Neural cell (in vitro differentiated cells): ENCODE results near the gene TMEM235. TPM values are rescaled to one million over a fixed set of nuclear protein-coding genes. Genes with fewer than 3 reads are reported as not detected.

Experiments used
- H2AFZ ChIP-seq: fragments of 200-600, 300-800 bp; sonication (generic), shearing (Covaris generic); 2 replicates; pipeline ENCODE4 v1.6.0; 2014; ENCODE audit warnings: low read depth, mild to moderate bottlenecking, antibody characterized with exemption, low read length, moderate library complexity
- H3F3A ChIP-seq: fragments of 200-600 bp; shearing (Covaris generic); 2 replicates; pipeline ENCODE4 v1.6.1; 2016; ENCODE audit warnings: mild to moderate bottlenecking, moderate library complexity, mixed read lengths, antibody characterized with exemption, low read length; ENCODE audit not compliant: insufficient read depth, poor library complexity, severe bottlenecking
- H3K27ac ChIP-seq: fragments of 200-600, 300-800 bp; sonication (generic), shearing (Covaris generic); 2 replicates; pipeline ENCODE4 v1.5.1; 2014; ENCODE audit warnings: mild to moderate bottlenecking, low read length, moderate library complexity
- H3K27me3 ChIP-seq: fragments of 300-800, 200-600 bp; sonication (generic), shearing (Covaris generic); 2 replicates; pipeline ENCODE4 v1.6.0; 2014; ENCODE audit warnings: mild to moderate bottlenecking, low read depth, low read length, moderate library complexity; ENCODE audit not compliant: insufficient read depth
- H3K36me3 ChIP-seq: fragments of 300-800, 200-600 bp; sonication (generic), shearing (Covaris generic); 2 replicates; pipeline ENCODE4 v1.5.1; 2014; ENCODE audit warnings: mild to moderate bottlenecking, antibody characterized with exemption, low read length, moderate library complexity; ENCODE audit not compliant: insufficient read depth
- H3K4me2 ChIP-seq: fragments of 300-800, 200-600 bp; sonication (generic), shearing (Covaris generic); 2 replicates; pipeline ENCODE4 v1.6.0; 2014; ENCODE audit warnings: mild to moderate bottlenecking, low read length
- H3K4me3 ChIP-seq: fragments of 300-800, 200-600 bp; sonication (generic), shearing (Covaris generic); 2 replicates; pipeline ENCODE4 v1.5.1; 2014; ENCODE audit warnings: mild to moderate bottlenecking, low read length, moderate library complexity
- H3K79me2 ChIP-seq: fragments of 200-600 bp; shearing (Covaris generic); replicated peaks from 2 replicates; pipeline ENCODE4 v1.6.0; 2014; ENCODE audit warnings: mild to moderate bottlenecking, low read length, moderate library complexity; ENCODE audit not compliant: insufficient read depth
- H3K9ac ChIP-seq: fragments of 300-800, 200-600 bp; sonication (generic), shearing (Covaris generic); 2 replicates; pipeline ENCODE4 v1.6.1; 2016; ENCODE audit warnings: mild to moderate bottlenecking, low read length, mixed read lengths
- H3K9me2 ChIP-seq: fragments of 200-600 bp; shearing (Covaris generic); 2 replicates; pipeline ENCODE4 v1.6.1; 2016; ENCODE audit warnings: mild to moderate bottlenecking, low read length, mixed read lengths; ENCODE audit not compliant: insufficient read depth
- H3K9me3 ChIP-seq: fragments of 200-600, 300-800 bp; sonication (generic), shearing (Covaris generic); 2 replicates; pipeline ENCODE4 v1.6.1; 2016; ENCODE audit warnings: mild to moderate bottlenecking, mixed run types, low read length, moderate library complexity, mixed read lengths
- H4K20me1 ChIP-seq: fragments of 200-600 bp; shearing (Covaris generic); 2 replicates; pipeline ENCODE4 v1.6.1; 2016; ENCODE audit warnings: mild to moderate bottlenecking, mixed run types; ENCODE audit not compliant: insufficient read depth
- EP300 ChIP-seq: fragments of 450-650 bp; conservative IDR thresholded peaks from 2 replicates; pipeline ENCODE4 v1.6.1; 2014; ENCODE audit warnings: antibody characterized with exemption, mild to moderate bottlenecking, moderate library complexity; ENCODE audit not compliant: poor library complexity, severe bottlenecking
- EZH2 ChIP-seq: fragments of 200-600, 300-800 bp; shearing (Covaris generic), sonication (generic); IDR thresholded peaks from 2 replicates; pipeline ENCODE4 v1.6.1; 2014; ENCODE audit warnings: antibody characterized with exemption, low read length, borderline replicate concordance, mild to moderate bottlenecking; ENCODE audit not compliant: insufficient read depth, poor library complexity, severe bottlenecking
- MXI1 ChIP-seq: fragments of 450-650 bp; conservative IDR thresholded peaks from 2 replicates; pipeline ENCODE4 v1.6.1; 2014; ENCODE audit warnings: antibody characterized with exemption, mild to moderate bottlenecking; ENCODE audit not compliant: poor library complexity, severe bottlenecking
- POLR2AphosphoS5 ChIP-seq: IDR thresholded peaks from 2 replicates; pipeline ENCODE4 v1.6.1; 2012
- RAD21 ChIP-seq: fragments of 450-650 bp; conservative IDR thresholded peaks from 2 replicates; pipeline ENCODE4 v1.6.1; 2014; ENCODE audit warnings: antibody characterized with exemption, mild to moderate bottlenecking, moderate library complexity
- SMC3 ChIP-seq: fragments of 450-650 bp; conservative IDR thresholded peaks from 2 replicates; pipeline ENCODE4 v1.6.1; 2014; ENCODE audit warnings: antibody characterized with exemption, mild to moderate bottlenecking, moderate library complexity; ENCODE audit not compliant: poor library complexity
- TAF1 ChIP-seq: IDR thresholded peaks from 2 replicates; pipeline ENCODE4 v1.6.1; 2012; ENCODE audit warnings: low read depth
- polyA plus RNA-seq: library from polyadenylated mRNA; depleted of rRNA; stranded (reverse); fragments of >200 nt; gene quantifications from 2 replicates; pipeline ENCODE4 v1.2.3, GENCODE V29; 2014
- TF ChIP-seq, protein P1 (sequence below): fragments of 450-650 bp; IDR thresholded peaks from 2 replicates; pipeline ENCODE4 v1.5.1; 2014; ENCODE audit warnings: antibody characterized with exemption, mild to moderate bottlenecking, moderate library complexity; ENCODE audit not compliant: poor library complexity, severe bottlenecking
- TF ChIP-seq, protein P2 (sequence below): IDR thresholded peaks from 2 replicates; pipeline ENCODE4 v1.6.1; 2012; ENCODE audit warnings: borderline replicate concordance

TMEM235 gene
- polyA plus RNA-seq, 1 donor from 2014 or later = not detected

DNA sequence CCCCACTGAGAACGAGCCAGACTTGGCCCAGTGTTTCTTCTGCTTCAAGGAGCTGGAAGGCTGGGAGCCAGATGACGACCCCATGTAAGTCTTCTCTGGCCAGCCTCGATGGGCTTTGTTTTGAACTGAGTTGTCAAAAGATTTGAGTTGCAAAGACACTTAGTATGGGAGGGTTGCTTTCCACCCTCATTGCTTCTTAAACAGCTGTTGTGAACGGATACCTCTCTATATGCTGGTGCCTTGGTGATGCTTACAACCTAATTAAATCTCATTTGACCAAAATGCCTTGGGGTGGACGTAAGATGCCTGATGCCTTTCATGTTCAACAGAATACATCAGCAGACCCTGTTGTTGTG is 16.7 kb upstream of the TMEM235 start:
- H3K4me3 ChIP-seq = peak overlapping the region; percentile 77
- H3K79me2 ChIP-seq = peaks cover 13% of the 10 kb centered on the region
- H3K27me3 ChIP-seq = no peaks in the 10 kb centered on the region
- H3K4me2 ChIP-seq = no peak overlapping the region
- H3F3A ChIP-seq = no peaks in the 10 kb centered on the region
- H2AFZ ChIP-seq = no peak overlapping the region
- H3K27ac ChIP-seq = no peak overlapping the region
- TF ChIP-seq, protein P1, sequence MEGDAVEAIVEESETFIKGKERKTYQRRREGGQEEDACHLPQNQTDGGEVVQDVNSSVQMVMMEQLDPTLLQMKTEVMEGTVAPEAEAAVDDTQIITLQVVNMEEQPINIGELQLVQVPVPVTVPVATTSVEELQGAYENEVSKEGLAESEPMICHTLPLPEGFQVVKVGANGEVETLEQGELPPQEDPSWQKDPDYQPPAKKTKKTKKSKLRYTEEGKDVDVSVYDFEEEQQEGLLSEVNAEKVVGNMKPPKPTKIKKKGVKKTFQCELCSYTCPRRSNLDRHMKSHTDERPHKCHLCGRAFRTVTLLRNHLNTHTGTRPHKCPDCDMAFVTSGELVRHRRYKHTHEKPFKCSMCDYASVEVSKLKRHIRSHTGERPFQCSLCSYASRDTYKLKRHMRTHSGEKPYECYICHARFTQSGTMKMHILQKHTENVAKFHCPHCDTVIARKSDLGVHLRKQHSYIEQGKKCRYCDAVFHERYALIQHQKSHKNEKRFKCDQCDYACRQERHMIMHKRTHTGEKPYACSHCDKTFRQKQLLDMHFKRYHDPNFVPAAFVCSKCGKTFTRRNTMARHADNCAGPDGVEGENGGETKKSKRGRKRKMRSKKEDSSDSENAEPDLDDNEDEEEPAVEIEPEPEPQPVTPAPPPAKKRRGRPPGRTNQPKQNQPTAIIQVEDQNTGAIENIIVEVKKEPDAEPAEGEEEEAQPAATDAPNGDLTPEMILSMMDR = no peak
- TF ChIP-seq MXI1 (no peak), POLR2AphosphoS5 (no peak), SMC3 (no peak), EZH2 (no peak), RAD21 (no peak), TAF1 (no peak)
- TF ChIP-seq, protein P2, sequence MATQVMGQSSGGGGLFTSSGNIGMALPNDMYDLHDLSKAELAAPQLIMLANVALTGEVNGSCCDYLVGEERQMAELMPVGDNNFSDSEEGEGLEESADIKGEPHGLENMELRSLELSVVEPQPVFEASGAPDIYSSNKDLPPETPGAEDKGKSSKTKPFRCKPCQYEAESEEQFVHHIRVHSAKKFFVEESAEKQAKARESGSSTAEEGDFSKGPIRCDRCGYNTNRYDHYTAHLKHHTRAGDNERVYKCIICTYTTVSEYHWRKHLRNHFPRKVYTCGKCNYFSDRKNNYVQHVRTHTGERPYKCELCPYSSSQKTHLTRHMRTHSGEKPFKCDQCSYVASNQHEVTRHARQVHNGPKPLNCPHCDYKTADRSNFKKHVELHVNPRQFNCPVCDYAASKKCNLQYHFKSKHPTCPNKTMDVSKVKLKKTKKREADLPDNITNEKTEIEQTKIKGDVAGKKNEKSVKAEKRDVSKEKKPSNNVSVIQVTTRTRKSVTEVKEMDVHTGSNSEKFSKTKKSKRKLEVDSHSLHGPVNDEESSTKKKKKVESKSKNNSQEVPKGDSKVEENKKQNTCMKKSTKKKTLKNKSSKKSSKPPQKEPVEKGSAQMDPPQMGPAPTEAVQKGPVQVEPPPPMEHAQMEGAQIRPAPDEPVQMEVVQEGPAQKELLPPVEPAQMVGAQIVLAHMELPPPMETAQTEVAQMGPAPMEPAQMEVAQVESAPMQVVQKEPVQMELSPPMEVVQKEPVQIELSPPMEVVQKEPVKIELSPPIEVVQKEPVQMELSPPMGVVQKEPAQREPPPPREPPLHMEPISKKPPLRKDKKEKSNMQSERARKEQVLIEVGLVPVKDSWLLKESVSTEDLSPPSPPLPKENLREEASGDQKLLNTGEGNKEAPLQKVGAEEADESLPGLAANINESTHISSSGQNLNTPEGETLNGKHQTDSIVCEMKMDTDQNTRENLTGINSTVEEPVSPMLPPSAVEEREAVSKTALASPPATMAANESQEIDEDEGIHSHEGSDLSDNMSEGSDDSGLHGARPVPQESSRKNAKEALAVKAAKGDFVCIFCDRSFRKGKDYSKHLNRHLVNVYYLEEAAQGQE = no peak
- no peaks in the 10 kb centered on the region for H3K9me3 ChIP-seq
- no peaks in the 10 kb centered on the region for H3K9me2 ChIP-seq
- no peaks in the 10 kb centered on the region for H3K36me3 ChIP-seq
- H4K20me1 ChIP-seq = no peaks in the 10 kb centered on the region
- H3K9ac ChIP-seq = no peak overlapping the region

DNA sequence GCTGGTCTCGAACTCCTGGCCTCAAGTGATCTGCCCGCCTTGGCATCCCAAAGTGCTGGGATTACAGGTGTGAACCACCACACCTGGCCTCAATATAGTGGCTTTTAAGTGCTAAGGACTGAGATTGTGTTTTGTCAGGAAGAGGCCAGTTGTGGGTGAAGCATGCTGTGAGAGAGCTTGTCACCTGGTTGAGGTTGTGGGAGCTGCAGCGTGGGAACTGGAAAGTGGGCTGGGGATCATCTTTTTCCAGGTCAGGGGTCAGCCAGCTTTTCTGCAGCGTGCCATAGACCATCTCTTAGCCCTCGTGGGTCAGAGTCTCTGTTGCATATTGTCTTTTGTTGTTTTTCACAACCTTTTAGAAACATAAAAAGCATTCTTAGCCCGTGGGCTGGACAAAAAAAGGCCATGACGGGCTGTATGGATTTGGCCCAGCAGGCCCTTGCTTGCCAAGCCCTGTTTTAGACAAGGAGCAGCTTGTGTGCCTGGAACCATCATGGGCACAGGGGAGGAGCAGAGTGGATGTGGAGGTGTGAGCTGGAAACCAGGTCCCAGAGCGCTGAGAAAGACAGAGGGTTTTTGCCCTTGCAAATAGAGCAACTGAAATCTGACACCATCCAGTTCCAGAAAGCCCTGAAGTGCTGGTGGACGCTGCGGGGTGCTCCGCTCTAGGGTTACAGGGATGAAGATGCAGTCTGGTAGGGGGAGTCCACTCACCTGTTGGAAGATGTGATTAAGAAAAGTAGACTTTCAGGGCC is 11.9 kb upstream of the TMEM235 start:
- H3K9me2 ChIP-seq = no peaks in the 10 kb centered on the region
- no peaks in the 10 kb centered on the region for H3K27me3 ChIP-seq
- peaks cover 8% of the 10 kb centered on the region for H3K79me2 ChIP-seq
- H2AFZ ChIP-seq = no peak overlapping the region
- no peak overlapping the region for H3K4me2 ChIP-seq
- H4K20me1 ChIP-seq = no peaks in the 10 kb centered on the region
- H3K9me3 ChIP-seq = no peaks in the 10 kb centered on the region
- no peaks in the 10 kb centered on the region for H3K36me3 ChIP-seq
- TF ChIP-seq POLR2AphosphoS5 (no peak), TAF1 (no peak), EP300 (no peak)
- TF ChIP-seq, protein P2 = no peak
- no peak overlapping the region for H3K4me3 ChIP-seq
- no peaks in the 10 kb centered on the region for H3F3A ChIP-seq
- no peak overlapping the region for H3K9ac ChIP-seq
- H3K27ac ChIP-seq = no peak overlapping the region
